ENCODE data around the gene TUBG1.

Gene TUBG1

GRCh38 chr17:42591411-42591810 is 18.1 kb upstream of the TUBG1 start:
- H3K27ac ChIP-seq (ENCODE audit: low read depth, low read length), result no peak overlapping the region
- no peak overlapping the region for H3K4me3 ChIP-seq (ENCODE audit: low read length)
- H3F3A ChIP-seq (ENCODE audit: control insufficient read depth, insufficient read depth), result peaks cover 4% of the 10 kb centered on the region; the same call in 1 of the 2 replicates
- H3K27me3 ChIP-seq (ENCODE audit: control insufficient read depth, low read length), result no peaks in the 10 kb centered on the region
- TF ChIP-seq EZH2phosphoT487 (IDR thresholded peaks at IDR 0.05; ENCODE audit: borderline replicate concordance, low read length) (no peak), CTCF (IDR thresholded peaks at IDR 0.05; ENCODE audit: low read depth, low read length, poor library complexity, severe bottlenecking) (no peak)
- H4K20me1 ChIP-seq (ENCODE audit: control insufficient read depth, insufficient read depth, low read depth, low read length), result no peaks in the 10 kb centered on the region
- no peaks in the 10 kb centered on the region for H3K9me3 ChIP-seq (ENCODE audit: control insufficient read depth, insufficient read depth, low read length)
- H3K36me3 ChIP-seq (ENCODE audit: control insufficient read depth, low read length), result peaks cover 45% of the 10 kb centered on the region
- peaks cover 22% of the 10 kb centered on the region for H3K4me1 ChIP-seq (ENCODE audit: control insufficient read depth, low read length)
- H3K4me2 ChIP-seq (ENCODE audit: low read length), result no peak overlapping the region
- H3K9me2 ChIP-seq (replicated peaks; ENCODE audit: control insufficient read depth, low read length), result no peaks in the 10 kb centered on the region
- H3K79me2 ChIP-seq (ENCODE audit: control insufficient read depth, low read length), result peaks cover 1% of the 10 kb centered on the region; the same call in 1 of the 2 replicates

- Histone ChIP-seq H3K9me3 (ENCODE audit: control insufficient read depth, insufficient read depth, low read length) (no peaks in the 10 kb centered on the region), H3K79me2 (ENCODE audit: control insufficient read depth, low read length) (peaks cover 29% of the 10 kb centered on the region), H3K27ac (ENCODE audit: low read depth, low read length) (no peak overlapping the region), H3K27me3 (ENCODE audit: control insufficient read depth, low read length) (no peaks in the 10 kb centered on the region), H3K9me2 (replicated peaks; ENCODE audit: control insufficient read depth, low read length) (no peaks in the 10 kb centered on the region), H3F3A (ENCODE audit: control insufficient read depth, insufficient read depth) (no peaks in the 10 kb centered on the region), H3K4me2 (ENCODE audit: low read length) (no peak overlapping the region), H3K4me1 (ENCODE audit: control insufficient read depth, low read length) (no peaks in the 10 kb centered on the region), H3K4me3 (ENCODE audit: low read length) (no peak overlapping the region), H4K20me1 (ENCODE audit: control insufficient read depth, insufficient read depth, low read depth, low read length) (no peaks in the 10 kb centered on the region), H3K36me3 (ENCODE audit: control insufficient read depth, low read length) (peaks cover 13% of the 10 kb centered on the region)
- no peak for TF ChIP-seq EZH2phosphoT487 (IDR thresholded peaks at IDR 0.05; ENCODE audit: borderline replicate concordance, low read length)
- no peak for TF ChIP-seq CTCF (IDR thresholded peaks at IDR 0.05; ENCODE audit: low read depth, low read length, poor library complexity, severe bottlenecking)
Measured at GRCh38 chr17:42596386-42596785, 13.1 kb upstream of the TUBG1 start.

- Histone ChIP-seq H3K36me3 (ENCODE audit: control insufficient read depth, low read length) (peaks cover 7% of the 10 kb centered on the region), H3F3A (ENCODE audit: control insufficient read depth, insufficient read depth) (no peaks in the 10 kb centered on the region), H3K27me3 (ENCODE audit: control insufficient read depth, low read length) (no peaks in the 10 kb centered on the region), H3K4me2 (ENCODE audit: low read length) (no peak overlapping the region), H3K4me3 (ENCODE audit: low read length) (no peak overlapping the region), H3K9me2 (replicated peaks; ENCODE audit: control insufficient read depth, low read length) (no peaks in the 10 kb centered on the region), H3K4me1 (ENCODE audit: control insufficient read depth, low read length) (peaks cover 8% of the 10 kb centered on the region), H4K20me1 (ENCODE audit: control insufficient read depth, insufficient read depth, low read depth, low read length) (no peaks in the 10 kb centered on the region), H3K9me3 (ENCODE audit: control insufficient read depth, insufficient read depth, low read length) (no peaks in the 10 kb centered on the region), H3K79me2 (ENCODE audit: control insufficient read depth, low read length) (peaks cover 52% of the 10 kb centered on the region), H3K27ac (ENCODE audit: low read depth, low read length) (no peak overlapping the region)
- no peak for TF ChIP-seq EZH2phosphoT487 (IDR thresholded peaks at IDR 0.05; ENCODE audit: borderline replicate concordance, low read length)
- TF ChIP-seq CTCF (IDR thresholded peaks at IDR 0.05; ENCODE audit: low read depth, low read length, poor library complexity, severe bottlenecking), result no peak
Measured at GRCh38 chr17:42598905-42599304, 10.6 kb upstream of the TUBG1 start.

Data from DOHH2 (cell line).